NCI-H2107 treated with DMSO at 0.1 percent for 48 hours (cell line): ENCODE results near the gene TUBA1A.
"Not testable (repeated sequence)": the region's sequence is repeated elsewhere in the genome, so short reads cannot be mapped to it uniquely, and the experiment has no call there.

Experiments used
- DNase-seq: peaks from one replicate; lab custom pipeline; 2025; ENCODE audit not compliant: unreplicated experiment; lab: John Stamatoyannopoulos, UW

Gene TUBA1A

DNA sequence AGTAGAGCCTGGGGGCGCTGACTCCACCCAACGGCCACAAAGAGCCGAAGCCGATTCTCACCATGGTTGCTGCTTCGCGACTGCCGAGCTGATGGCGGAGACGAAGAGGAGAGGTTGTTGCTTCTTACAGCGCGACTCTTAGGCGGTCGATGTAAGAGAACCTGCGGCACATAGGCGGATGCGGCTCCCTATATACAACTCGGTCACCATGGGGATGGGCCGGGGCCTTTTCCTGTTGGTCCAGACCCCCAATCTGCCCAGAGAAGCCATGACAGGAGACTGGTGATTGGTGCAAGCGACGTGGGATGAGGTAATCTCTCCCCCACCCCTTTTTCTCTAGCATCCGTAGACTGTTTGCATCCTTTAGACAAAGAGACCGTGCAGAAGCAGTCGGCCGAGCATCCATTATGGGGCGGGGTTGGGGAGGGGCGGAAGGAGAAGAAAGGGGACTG lies at the start of gene TUBA1A:
TUBA1A (minus strand) TSS at position 165 of the 452 bp plus-strand sequence; CDS start at position 64, 101 bp downstream.
- DNase-seq: peak; percentile 100

DNA sequence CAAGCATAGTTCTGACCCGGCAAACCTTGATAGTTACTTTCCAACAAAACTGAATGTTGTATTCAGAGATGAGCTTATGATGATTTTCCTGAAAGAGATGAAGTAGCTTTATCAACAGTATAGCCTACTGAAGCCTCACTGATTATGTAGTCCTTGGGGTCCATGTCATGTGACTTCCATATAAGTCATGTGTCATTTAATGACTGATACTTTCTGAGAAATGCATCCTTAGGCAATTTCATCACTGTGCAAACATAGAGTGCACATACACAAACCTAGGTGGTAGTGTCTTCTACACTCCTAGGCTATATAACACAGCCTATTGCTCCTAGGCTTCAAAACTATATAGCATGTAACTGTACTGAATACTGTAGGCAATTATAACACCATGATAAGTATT lies 47.5 kb upstream of the TUBA1A start:
- no peak for DNase-seq

DNA sequence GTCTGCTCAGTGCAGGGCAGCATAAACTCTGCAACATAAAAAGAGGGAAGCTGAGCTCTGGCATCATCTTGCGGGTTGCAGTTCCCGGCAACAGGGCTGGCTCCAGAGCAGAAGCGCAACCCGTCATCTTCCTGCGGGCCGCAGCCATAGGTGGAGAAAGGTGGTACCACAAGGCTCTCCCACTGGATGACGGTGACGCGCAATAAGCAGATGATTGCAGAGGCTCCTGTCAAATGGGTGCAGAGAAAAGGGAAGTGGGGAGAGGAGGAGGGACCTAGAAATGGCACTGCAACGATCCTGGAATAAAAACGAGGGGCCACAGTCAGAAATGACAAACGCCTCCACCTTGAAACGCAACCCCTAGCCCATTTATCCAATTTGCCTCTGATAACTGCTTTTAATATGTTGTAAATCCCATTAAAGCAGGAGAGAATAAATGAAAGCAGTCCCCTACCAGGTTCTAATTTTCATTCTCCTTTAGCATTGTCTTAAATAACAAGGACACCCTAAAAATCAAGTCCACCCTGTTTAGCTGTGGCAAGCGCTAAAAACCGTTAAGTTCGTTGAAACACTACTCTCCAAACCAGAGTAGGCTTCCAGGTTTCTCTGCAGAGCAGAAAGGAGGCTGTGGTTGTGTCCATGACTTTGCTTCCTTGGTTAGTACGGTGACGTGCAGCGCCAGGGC lies 45.1 kb upstream of the TUBA1A start:
- DNase-seq: peak; percentile 99

DNA sequence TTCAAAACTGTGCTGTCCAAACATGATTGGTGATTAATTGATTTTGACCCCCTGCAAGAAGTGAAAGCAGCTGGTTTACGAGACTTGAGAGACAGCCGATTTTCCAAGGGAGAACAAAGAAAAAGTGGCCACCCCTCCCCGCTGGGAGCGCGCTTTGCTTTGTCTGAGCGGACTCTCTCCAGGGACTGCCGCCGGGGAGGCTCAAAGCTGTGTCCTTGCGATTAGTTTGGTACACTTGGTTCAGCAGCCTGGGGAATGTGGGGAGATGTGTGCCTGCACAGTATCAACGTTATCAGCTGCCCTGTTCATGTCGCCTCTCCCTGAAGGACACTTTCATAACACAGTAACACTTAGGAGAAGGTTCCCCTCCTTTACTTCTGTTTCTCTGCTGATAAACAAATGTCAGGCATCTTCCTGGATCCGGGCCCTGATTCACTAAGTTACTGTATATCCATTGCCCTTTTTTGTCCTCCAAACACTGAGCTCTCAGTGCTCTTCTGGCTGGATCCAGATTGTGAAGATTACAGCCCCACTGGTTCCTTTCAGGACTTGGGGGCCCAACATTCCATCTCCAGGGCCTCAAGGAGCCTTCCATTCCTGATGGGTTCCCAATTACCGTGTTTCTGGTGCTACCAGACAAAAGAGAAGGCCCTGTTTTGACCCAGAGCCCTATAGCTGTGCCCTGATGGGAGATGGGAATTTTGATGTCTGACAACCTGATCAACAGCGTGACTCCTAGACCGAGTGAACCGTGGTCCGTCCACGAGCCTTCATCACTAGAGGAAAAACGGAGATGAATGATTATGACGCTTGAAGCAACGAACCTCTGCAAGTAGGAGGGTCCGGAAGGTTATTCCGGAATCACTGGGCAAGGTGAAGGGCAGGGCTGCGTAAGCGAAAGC lies 44.3 kb upstream of the TUBA1A start:
- peak; percentile 86 for DNase-seq

DNA sequence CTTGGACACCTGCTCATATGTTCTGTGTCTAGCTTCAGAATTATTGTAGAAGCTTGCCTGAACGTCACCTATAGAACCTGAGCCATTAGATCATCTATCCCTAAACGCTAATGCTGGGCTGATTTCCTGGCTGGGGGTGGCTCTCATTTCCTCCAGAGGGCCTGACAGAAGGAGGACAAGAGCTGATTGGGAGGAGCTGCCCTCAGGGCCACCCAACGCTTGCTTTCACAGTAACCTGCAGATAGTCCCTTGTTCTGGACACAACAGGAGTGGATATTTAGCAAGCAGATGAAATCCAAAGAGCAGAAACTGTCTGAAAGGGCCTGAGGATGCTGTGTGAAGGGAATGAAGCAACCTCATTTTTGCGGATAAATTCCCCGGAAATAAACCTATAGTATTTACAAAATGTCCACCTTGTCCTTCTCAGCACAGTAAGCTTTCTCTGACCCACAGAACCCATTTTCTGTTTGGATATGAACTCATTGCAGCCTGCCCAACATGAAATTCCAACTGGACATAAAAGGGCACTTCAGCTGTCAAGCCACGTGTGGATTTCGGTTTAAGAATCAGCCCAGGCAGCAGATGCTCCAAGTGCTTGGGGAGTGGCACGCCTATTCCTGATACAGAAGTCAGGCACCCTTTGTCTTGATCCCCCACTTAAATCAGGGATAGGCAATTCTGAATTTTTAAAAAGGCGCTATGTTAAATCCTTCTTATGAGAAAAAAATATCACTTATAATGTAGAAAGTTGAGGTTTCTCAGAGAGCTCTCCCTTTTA lies 43.2 kb upstream of the TUBA1A start:
- peak; percentile 87 for DNase-seq

DNA sequence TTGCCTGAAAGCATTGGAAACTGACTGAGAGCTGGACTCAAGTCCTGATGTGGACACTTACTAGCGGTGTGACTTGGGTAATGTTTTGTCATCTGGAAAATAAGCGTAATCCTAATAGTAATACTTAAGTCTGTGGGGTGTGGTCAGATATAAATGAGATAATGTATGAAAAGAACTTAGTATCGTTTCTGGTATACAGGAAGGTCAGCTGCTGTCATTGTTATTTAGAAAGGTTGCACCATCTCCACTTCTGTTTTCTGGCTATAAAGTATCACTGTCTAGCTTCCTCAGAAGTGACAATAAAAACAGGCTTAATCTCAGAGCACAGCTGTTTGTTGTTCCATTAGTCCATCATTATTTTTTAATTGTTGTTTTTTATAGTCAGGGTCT lies 41.9 kb upstream of the TUBA1A start:
- no peak for DNase-seq

DNA sequence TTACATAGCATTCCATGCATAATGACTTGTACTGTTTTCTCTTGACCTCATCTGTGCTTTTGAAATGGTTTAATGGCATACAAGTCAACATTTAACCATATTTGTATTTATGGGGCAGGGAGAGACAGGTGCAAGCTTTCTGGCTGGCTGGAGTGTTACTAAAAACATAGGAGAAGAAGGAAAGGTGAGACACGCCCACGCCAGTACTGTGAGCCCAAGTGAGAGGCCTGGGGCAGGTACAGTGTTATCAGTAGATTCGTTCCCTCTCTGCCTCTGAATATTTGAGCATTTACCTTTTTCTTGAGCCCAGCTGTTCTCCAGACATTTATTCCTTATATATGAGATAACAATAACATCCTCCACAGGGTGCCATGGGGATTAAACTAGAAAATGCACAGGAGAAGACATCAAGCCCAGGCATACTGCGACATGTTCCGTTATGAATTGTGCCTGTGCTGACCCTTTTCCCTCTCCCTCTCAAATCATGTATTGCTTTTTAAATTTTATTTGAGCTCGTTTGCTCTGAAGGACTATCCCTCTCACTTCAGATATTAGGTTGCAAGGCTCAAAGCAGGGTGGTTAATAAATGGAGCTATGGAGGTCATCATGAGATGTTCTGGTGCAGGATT lies 41.4 kb upstream of the TUBA1A start:
- DNase-seq: peak; percentile 94

DNA sequence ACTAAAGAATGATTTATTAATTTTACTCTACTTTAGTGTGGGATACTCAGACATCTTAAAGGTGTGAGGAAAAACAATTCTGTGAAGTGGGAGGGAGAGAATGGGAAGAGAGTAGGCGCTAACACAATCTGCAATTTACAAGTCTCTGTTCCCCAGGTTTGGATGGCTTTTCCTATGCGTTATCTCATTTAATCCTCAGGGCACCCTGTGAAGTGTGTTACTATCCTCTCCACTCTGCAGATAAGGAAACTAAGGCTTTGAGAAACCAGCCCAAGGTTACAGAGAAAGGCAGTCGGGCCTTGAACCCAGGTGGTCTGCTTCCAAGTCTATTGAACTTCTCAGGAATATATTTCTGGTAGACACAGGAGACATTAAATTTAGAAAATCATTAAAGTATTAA lies 39.8 kb upstream of the TUBA1A start:
- DNase-seq: no peak

DNA sequence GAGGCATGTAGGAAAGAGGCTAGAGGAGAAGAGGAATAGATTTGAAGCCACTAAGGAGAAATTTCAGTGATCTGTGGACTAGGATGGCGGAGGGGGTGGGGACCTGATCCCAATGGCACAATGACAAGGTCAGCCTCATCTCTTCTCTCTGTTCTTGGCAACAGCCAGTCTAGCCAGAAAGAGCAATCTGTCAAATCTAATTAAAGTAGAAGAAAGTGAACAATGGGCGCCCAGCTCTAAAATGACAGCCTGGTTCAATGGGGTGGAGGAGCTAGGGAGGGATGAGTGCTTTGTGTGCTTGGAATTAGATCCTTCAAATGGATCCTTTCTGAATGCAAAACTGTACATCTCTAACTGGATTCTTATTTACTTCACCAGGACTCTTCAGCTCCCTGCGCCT lies 38.8 kb upstream of the TUBA1A start:
- peak; percentile 68 for DNase-seq

DNA sequence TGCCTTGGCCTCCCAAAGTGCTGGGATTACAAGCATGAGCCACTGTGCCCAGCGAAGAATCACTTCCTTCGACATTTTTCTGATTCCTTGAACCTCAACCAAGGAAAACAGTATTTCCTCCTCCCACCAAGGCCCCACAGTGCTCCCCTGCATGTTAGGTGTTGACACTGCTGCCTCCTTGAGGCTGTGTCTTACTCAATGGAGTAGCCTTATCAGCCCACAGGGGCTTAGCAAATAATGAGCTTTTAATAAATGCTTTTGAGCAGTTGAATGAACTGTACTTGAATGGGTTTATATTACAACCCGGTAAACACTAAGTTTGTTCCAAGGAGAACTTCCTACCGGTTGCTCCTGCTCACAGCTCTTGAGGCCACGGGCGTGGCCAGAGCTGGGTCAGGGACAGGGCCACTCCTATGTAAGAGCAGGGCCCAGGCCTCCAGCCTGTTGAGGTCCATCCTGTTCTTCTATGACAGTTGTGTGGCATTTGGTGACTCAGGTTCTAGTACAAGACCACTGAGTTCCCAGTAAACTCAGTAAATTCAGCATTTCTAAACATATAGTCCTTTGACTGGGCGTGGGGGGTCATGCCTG lies 36.8 kb upstream of the TUBA1A start:
- no peak for DNase-seq

DNA sequence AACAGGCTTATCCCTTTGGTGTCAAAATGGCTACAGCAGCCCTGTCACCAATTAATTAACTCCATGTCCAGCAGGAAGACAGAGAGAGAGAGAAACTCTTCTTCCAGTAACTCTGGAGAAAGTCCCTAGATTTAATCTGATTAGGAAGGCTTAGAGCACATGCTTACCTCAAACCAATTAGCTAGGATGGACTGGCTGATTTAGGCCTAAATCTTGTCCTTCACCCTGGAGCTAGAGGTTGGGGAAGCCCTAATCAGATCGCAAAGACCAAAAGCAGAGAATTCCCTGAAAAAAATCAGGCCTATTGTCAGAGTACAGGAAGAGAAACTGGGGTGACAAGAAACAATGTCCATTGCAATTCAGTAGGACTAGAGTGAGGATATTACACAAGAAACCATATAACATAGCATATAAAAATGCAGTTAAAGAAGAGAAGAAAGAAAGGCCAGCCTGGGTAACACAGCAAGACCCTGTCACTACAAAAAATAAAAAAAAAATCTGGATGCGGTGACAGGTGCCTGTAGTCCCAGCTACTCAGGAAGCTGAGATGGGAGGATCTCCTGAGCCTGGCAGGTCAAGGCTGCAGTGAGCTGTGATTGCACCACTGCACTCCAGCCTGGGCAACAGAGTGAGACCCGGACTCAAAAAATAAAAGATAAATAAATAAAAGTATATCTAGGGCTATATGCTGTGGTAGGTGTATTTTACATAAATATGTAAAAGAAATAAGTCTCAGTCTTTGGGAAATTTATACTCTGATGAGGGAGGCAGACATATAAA lies 34.9 kb upstream of the TUBA1A start:
- no peak for DNase-seq

DNA sequence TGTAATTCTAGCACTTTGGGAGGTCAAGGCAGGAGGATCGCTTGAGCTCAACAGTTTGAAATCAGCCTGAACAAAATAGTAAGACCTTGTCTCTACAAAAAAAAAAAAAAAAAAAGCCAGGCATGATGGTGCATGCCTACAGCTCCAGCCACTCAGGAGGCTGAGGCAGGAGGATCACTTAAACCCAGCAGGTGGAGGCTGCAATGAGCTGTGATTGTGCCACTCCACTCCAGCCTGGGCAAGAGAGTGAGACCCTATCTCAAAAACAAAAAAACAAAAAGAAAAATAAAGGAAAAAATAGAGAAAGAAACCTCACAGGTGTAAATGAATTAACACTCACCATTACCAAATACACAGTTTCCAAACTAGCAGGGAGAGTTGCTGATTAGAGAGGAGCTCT lies 34.2 kb upstream of the TUBA1A start:
- no peak for DNase-seq

DNA sequence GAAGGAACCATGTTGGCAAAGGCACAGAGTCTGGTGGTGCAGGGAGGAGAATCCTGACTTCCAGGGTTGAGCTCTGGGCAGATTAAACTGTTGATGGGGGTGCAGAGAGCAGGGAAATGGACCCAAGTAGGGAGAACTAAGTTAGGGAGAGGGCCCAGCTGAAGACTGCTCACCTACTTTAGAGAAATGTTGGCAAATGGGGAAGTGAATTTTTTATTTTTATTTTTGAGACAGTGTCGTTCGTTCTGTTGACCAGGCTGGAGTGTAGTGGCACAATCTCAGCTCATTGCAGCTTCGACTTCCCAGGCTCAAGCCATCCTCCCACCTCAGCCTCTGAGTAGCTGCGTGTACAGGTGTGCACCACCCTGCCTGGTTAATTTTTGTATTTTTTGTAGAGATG lies 32.1 kb upstream of the TUBA1A start:
- DNase-seq: no peak

DNA sequence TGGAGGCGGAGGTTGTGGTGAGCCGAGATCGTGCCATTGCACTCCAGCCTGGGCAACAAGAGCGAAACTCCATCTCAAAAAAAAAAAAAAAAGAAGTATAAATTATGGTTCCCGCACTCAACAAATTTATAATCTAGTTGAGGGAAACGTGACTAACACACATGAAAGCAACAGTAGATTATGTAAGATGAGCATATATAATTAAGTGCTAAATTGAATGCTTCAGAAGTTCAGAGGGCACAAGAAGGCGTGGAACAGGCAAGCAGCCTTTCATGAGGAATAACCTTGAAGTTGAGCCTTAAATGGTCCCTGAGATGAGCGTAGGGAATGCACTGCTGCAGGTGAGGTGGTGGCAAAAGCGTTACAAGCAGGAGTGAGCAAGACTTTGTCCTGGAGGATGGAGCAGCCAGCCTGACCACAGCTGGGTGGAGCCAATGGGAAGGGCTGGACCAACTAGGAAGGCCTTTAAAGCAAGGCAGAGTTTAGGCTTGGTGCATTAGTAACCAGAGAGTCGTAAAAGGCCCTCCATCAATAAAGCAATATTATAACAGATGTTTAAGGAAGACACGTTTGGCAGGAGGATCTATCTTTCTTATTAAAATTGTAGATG lies 30.6 kb upstream of the TUBA1A start:
- DNase-seq: no peak

DNA sequence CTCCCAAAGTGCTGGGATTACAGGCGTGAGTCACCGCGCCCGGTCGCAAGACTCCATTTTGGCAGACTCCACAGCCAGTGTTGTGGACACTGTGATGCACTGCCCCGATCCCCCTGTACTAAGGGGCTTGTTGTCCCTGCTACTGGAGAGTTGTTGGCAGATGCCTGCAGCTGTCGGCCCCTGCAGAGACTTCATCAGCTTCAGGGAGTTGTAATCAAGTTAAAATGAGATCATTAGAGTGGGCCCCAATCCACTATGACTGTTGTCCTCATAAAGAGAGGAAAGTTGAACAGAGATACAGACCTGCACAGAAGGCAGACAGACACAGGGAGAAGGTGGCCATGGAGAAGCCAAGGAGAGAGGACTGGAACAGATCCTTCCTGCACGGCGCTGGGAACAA lies 23.7 kb upstream of the TUBA1A start:
- DNase-seq: no peak

DNA sequence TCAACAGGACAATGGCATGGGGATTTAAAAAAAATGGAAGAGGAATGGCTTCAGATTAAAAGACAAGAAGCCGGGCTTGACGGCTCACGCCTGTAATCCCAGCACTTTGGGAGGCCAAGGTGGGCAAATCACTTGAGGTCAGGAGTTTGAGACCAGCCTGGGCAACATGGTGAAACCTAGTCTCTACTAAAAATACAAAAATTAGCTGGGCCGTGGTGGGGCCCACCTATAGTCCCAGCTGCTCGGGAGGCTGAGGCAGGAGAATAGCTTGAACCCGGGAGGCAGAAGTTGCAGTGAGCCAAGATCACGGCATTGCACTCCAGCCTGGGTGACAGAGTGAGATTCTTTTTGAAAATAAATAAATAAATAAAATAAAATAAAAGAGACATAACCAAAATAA lies 21.8 kb upstream of the TUBA1A start:
- not testable (repeated sequence) for DNase-seq

DNA sequence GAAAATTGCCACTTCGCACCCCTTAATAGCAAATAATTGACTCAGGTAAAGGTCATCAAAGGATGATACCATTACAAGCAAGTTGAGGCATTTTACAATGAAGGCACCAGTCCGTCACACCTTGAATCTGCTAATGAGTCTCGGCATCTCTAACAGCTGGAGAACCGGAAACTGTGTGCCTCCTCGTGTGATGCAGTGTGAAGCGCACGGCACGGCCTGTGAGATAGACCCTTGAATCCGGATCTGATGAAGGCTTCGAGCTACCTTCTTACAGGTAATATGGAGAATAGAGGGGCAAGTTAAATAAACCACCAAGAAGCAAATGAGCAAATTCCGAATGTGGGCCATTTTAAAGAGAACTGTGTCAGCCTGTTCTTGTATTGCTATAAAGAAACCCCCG lies 19.8 kb upstream of the TUBA1A start:
- no peak for DNase-seq

DNA sequence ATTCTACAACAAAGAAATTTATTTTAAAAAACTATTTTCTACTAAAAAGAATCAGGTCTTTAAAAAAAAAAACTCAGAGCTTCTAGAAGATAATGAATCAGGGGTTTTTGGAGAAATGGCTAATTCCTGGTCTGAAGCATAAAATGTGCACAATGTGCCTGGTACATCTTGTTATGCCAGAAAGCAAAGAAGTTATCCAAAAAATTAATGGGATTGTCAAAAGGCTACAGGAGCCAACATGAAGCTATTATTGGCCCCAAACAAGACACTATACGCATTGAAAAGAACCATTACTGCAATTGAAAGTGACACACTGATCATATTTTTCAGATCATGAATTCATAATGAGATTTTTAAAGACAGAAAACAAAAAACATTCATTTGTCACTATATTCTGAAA lies 19.3 kb upstream of the TUBA1A start:
- DNase-seq: no peak

DNA sequence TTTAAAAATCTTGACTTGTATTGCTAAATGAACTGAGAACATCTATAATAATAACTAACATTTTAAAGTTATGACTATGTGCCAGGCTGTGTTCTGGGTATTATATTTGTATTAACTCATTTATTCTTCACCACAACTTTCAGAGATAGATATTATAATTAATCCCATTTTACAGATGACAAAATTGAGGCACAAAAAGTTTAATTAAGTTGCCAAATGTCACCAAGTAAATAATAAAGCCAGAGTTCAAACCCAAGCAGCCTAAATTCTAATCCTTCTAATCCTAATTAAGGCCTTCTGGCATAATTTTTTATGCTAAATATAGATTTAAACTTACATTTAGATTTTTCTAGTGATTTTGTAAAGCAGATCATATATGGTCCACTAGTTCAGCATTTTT lies 17.5 kb upstream of the TUBA1A start:
- DNase-seq: no peak
